HG03095 (cell line): ENCODE measurements around the gene MMAA.
"Not testable (repeated sequence)": the region's sequence is repeated elsewhere in the genome, so short reads cannot be mapped to it uniquely, and the experiment has no call there.

Experiments used
- ATAC-seq: cut with Tn5 transposase; IDR thresholded peaks from one replicate; pipeline ENCODE4 v1.9.1; 2021; ENCODE audit warnings: moderate library complexity; ENCODE audit not compliant: unreplicated experiment

The MMAA gene

DNA sequence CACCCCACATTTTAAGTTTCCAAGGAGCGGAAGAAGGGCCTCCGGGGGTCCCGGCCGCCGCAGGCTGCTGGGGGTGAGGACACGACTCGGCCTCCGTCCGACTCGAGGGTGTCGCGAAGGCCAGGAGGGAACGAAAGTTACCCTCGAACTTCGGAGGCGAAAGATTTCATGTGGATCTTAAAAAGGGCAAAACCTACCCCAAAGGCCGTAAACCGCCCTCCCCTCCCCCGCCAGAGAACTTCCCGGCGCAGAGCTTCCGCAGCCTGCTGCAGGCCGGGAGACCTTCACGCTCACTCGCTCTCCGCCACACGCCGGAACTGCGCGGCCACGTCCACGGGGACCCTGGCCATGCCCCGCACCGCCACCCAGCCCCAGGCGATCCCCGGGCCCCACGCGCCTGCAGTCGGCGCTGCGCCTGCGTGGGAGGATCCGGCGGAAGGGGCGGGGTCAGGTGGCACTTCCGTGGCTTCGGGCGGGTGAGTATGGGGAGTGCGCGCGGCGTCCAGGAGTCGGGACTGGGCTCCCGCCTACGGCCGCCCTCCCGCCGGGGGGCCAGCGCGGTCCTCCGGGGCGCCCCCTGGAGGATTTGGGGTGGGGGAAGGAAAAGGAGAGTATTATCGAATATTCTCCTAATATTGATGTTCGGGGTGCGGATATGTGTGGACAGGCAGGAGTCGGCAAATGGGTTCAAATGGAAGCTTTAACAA lies at the start of gene MMAA:
TSS of gene MMAA (plus strand) at position 454 of the 707 bp plus-strand sequence. CDS start 19,755 bp downstream, outside the sequence.
- peak; percentile 90 for ATAC-seq

DNA sequence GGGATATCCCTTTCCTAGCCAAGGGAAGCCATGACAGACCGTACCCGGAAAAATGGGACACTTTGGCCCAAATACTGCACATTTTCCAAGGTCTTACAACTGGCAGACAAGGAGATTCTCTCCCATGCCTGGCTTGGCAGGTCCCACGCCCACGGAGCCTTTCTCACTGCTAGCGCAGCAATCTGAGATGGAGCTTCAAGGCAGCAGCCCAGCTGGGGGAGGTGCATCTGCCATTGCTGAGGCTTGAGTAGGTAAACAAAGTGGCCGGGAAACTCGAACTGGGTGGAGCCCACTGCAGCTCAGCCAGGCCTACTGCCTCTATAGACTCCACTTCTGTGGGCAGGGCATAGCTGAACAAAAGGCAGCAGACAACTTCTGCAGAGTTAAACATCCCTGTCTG lies 44.6 kb upstream of the MMAA start:
- not testable (repeated sequence) for ATAC-seq

DNA sequence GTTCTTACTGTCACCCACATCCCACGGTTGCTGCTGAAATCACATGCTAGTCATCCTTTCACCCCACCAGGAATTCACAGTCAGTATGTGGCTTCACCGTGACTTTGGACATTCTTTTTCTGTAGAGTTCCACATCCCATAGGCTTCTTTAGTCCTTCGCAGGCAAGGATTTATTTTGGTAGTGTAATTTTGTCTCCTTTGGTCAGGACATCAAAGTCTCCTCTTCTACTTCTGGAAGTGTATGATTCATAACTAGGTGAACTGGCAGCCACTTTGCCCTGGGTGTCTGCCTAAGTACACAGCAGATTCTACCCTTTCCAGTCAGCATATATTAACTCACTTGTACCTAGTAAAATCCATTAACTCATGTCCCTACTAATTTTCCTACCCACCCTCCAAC lies 38.3 kb upstream of the MMAA start:
- no peak for ATAC-seq

DNA sequence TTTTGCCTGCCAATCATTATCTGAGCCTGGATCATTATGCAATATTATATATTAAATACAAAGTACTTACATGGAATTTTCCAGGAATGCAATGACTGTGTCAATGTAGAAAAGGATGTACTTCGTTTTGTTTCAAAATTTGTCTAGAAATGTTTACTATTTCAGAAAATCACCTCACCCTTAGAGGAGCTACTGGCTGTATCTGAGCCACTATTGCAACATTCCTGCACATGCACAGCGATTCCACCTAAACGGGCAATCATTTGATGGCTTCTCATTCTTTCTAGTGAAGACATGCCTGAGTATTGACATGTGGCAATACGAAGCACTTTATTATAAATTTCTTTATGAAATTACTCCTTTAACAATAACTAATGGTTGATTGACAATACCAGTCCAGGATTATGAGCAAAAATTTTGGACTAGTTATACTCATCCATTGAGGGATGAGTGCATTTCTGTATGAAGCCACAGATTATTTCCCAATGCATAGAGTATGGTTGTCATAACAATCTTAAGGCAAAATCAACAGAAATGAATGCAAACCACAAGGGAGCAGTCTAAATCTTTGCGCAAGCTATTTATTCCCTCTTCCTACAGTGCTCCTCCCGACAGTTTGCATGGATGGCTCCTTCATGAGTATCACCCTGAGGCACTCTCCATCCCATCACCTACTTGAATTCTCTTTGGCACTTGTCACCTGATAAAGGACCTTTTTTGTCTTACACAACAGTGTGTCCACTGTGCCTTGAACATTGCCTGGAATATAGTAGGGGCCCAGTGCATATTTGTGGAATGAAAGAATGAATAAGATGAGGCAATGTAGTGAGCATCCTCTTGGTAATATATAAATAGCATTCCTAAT lies 35.8 kb upstream of the MMAA start:
- no peak for ATAC-seq

DNA sequence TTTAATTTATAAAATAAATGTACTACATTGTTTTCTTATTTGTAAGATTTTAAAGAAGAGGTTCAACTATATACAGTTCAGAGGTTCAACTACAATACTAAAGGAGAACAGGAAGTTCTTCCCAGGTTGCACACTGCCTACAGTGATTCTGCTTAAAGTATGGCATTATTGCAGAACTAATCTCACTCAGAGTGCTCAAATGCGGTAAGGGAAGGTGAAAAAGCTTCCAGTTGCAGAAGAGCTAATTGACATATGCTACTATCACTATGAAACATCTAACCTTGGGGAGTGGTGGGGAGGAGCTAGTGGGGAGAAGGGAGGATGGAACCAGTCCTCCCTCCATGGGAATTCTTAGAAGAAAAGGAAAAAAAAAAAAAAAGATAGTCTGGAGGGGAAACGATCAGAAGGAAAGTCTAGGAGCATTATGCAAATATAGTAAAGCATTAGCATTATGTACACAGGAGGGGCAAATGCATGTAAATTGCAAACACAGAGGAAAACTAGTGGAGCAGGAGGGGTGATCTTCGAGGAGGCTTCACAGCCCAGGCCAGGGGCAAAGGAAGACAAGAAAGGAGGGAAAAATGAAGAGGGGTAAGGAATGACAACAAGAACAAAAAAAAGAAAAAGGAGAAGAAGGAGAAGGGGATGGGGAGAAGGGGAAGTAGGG lies 32.0 kb upstream of the MMAA start:
- no peak for ATAC-seq

DNA sequence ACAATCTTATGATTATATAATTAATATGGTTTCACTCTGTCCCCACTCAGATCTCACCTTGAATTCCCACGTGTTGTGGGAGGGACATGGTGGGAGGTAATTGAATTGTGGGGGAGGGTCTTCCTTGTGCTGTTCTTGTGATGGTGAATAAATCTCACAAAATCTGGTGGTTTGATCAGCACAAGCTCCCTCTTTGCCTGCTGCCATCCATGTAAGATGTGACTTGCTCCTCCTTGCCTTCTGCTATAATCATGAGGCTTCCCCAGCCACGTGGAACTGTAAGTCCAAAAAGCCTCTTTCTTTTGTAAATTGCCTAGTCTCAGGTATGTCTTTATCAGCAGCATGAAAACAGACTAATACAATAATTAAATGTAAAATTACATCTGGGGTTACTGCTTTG lies 29.8 kb upstream of the MMAA start:
- ATAC-seq, result not testable (repeated sequence)

- no peak for ATAC-seq
Measured at GRCh38 chr4:145589916-145590702, 29.1 kb upstream of the MMAA start.

- ATAC-seq, result no peak
Measured at GRCh38 chr4:145602129-145602760, 16.9 kb upstream of the MMAA start.

- no peak for ATAC-seq
Measured at GRCh38 chr4:145605941-145606340, 13.2 kb upstream of the MMAA start.

- no peak for ATAC-seq
Measured at GRCh38 chr4:145609481-145610427, 9.4 kb upstream of the MMAA start.

DNA sequence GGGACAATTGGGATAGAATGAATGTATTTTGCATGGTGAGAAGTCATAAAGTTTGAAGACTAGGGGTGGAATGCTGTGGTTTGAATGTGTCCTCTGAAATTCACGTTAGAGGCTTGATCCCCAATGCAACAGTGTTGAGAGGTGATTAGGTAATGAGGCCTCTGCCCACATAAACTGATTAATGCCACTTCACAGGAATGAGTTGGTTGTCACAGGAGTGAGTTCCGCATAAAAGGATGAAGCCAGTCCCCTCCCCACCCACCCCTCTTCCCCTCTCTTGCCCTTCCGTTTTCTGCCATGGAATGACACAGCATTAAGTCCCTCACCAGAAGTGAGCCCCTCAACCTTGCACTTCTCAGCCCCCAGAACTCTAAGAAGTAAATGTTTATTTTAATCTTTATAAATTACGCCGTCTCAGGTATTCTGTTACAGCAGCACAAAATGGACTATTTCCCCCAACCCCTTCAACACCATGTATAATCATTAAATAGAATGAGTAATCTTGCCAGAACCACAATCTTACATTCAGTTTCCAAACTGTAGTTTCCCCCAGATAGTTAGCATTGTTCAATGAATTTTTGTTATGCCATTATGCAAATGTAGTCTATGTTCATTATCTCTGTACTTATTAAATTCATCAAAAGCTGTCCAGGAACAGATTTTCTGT lies 5.5 kb upstream of the MMAA start:
- peak; percentile 47 for ATAC-seq

GRCh38 chr4:145614233-145614610 lies 5.0 kb upstream of the MMAA start:
- ATAC-seq, result no peak

GRCh38 chr4:145618210-145618931 lies 814 bp upstream of the MMAA start:
- ATAC-seq, result no peak

DNA sequence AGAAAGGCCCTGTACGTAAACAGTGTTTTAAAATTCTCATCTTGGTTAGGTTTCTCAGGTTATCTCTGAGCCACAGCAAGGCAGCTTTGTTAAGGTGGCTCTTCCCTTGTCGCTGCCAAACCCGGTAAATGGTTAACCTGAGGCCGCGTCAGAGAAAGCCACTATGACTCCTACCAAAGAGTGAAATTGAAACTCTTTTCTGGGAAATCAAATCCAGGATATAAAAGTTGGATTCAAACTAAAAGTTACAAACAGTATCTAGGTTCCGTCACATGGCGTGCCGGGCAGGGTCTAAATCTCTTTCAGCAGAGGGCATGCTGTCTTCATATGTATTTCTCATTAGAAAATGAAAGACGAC lies 433 bp downstream of the MMAA start:
- peak; percentile 40 for ATAC-seq

GRCh38 chr4:145622067-145622466 lies 2.9 kb downstream of the MMAA start:
- ATAC-seq, result not testable (repeated sequence)

DNA sequence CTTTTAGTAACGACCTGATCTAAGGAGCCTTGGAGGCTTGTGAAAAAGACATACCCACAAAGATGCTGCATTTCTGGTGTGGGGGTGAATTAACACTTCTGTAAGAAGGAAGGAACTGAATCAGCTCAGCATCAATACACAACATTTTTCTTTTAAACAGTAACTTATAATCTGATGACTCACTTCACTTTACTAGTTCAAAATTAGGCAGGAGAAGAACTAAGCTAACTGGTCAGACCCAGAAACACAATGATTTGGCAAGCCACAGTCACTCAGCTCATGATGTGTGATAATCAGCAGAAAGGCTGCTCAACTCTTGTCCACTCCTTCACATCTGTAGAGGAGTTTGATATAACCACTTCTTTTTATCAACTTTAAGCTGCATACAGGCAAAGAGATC lies 4.6 kb downstream of the MMAA start:
- no peak for ATAC-seq

GRCh38 chr4:145625677-145626622 lies 6.8 kb downstream of the MMAA start:
- no peak for ATAC-seq
